GM23338 (cell line): ENCODE results near the gene CACNA2D1. TPM values are rescaled to one million over a fixed set of nuclear protein-coding genes. Genes with fewer than 3 reads are reported as not detected.

Experiments
- ATAC-seq: fragments of 200-7000 bp; cut with Tn5 transposase; 3 replicates; pipeline ENCODE4 v1.9.1; 2020
- DNase-seq: peaks from one replicate; pipeline ENCODE4 v3.0.0-alpha.2; 2015; ENCODE audit warnings: low spot score
- H2AFZ ChIP-seq: fragments of 200-600 bp; sonication (generic); 2 replicates; pipeline ENCODE4 v1.8.0; 2016; ENCODE audit warnings: antibody characterized with exemption, mild to moderate bottlenecking, moderate library complexity
- H3F3A ChIP-seq: fragments of 200-600 bp; sonication (generic); replicated peaks from 2 replicates; pipeline ENCODE4 v1.8.0; 2017; ENCODE audit warnings: antibody characterized with exemption, mixed run types, low read depth
- H3K27ac ChIP-seq: fragments of 200-600 bp; sonication (generic); 2 replicates; pipeline ENCODE4 v1.6.1; 2016; ENCODE audit warnings: low read depth
- H3K27me3 ChIP-seq: fragments of 200-600 bp; sonication (generic); 2 replicates; pipeline ENCODE4 v1.8.0; 2016; ENCODE audit warnings: mild to moderate bottlenecking, mixed run types, moderate library complexity; ENCODE audit not compliant: insufficient read depth
- H3K36me3 ChIP-seq: fragments of 200-600 bp; sonication (generic); 2 replicates; pipeline ENCODE4 v1.8.0; 2016; ENCODE audit warnings: mild to moderate bottlenecking; ENCODE audit not compliant: insufficient read depth
- H3K4me1 ChIP-seq: fragments of 200-600 bp; sonication (generic); 2 replicates; pipeline ENCODE4 v1.8.0; 2016; ENCODE audit warnings: mild to moderate bottlenecking, moderate library complexity; ENCODE audit not compliant: insufficient read depth
- H3K4me2 ChIP-seq: fragments of 200-600 bp; sonication (generic); 2 replicates; pipeline ENCODE4 v1.7.1; 2017; ENCODE audit warnings: mixed run types
- H3K4me3 ChIP-seq: fragments of 200-600 bp; sonication (generic); 2 replicates; pipeline ENCODE4 v1.6.1; 2016; ENCODE audit warnings: mixed run types
- H3K79me2 ChIP-seq: fragments of 200-600 bp; sonication (generic); replicated peaks from 2 replicates; pipeline ENCODE4 v1.8.0; 2017; ENCODE audit warnings: mild to moderate bottlenecking; ENCODE audit not compliant: insufficient read depth
- H3K9me2 ChIP-seq: fragments of 200-600 bp; sonication (generic); 2 replicates; pipeline ENCODE4 v1.8.0; 2017; ENCODE audit not compliant: insufficient read depth
- H4K20me1 ChIP-seq: fragments of 200-600 bp; sonication (generic); replicated peaks from 2 replicates; pipeline ENCODE4 v1.8.0; 2017; ENCODE audit warnings: mild to moderate bottlenecking; ENCODE audit not compliant: insufficient read depth
- H3K27ac Mint-ChIP-seq: 2 replicates; pipeline ENCODE4 v1.8.0; 2020; ENCODE audit warnings: inconsistent platforms, mild to moderate bottlenecking, moderate library complexity, mixed read lengths
- H3K27me3 Mint-ChIP-seq: 3 replicates; pipeline ENCODE4 v1.8.0; 2022; ENCODE audit warnings: low read depth, mild to moderate bottlenecking, moderate library complexity, mixed read lengths, inconsistent platforms; ENCODE audit not compliant: insufficient read depth, poor library complexity
- H3K36me3 Mint-ChIP-seq: 3 replicates; pipeline ENCODE4 v1.8.0; 2021; ENCODE audit warnings: low read depth, mild to moderate bottlenecking, inconsistent platforms, moderate library complexity, mixed read lengths
- H3K4me1 Mint-ChIP-seq: 3 replicates; pipeline ENCODE4 v1.8.0; 2020; ENCODE audit warnings: mild to moderate bottlenecking, inconsistent platforms, mixed read lengths
- H3K4me3 Mint-ChIP-seq: 3 replicates; pipeline ENCODE4 v1.8.0; 2021; ENCODE audit warnings: moderate library complexity, mild to moderate bottlenecking, inconsistent platforms, mixed read lengths
- H3K9me3 Mint-ChIP-seq: 3 replicates; pipeline ENCODE4 v1.8.0; 2020; ENCODE audit warnings: moderate library complexity, mild to moderate bottlenecking, inconsistent platforms, mixed read lengths
- CREB1 ChIP-seq: fragments of 250-450 bp; sonication (Bioruptor Pico); IDR thresholded peaks from 2 replicates; pipeline ENCODE4 v1.5.0; 2020; ENCODE audit warnings: low read depth, mild to moderate bottlenecking, moderate library complexity
- EZH2phosphoT487 ChIP-seq: fragments of 200-600 bp; sonication (generic); IDR thresholded peaks from one replicate; pipeline ENCODE4 v1.8.1; 2018; ENCODE audit warnings: antibody characterized with exemption; ENCODE audit not compliant: unreplicated experiment
- JUNB ChIP-seq: IDR thresholded peaks from one replicate; pipeline ENCODE4 v1.6.1; 2016; ENCODE audit warnings: antibody characterized with exemption; ENCODE audit not compliant: unreplicated experiment
- STAT1 ChIP-seq: IDR thresholded peaks from one replicate; pipeline ENCODE4 v1.6.1; 2016; ENCODE audit warnings: antibody characterized with exemption; ENCODE audit not compliant: unreplicated experiment
- polyA plus RNA-seq: library from polyadenylated mRNA; unstranded; fragments of >200 nt; fragmentation: Nextera tagmentation; extraction: Ambion mirVana; gene quantifications from 2 replicates; pipeline ENCODE4 v1.2.1, GENCODE V29; 2016
- total RNA-seq: library from RNA; depleted of rRNA; stranded (reverse); fragments of >200 nt; shearing (Covaris generic); gene quantifications from 2 replicates; pipeline ENCODE4 v1.2.3, GENCODE V29; 2014
- TF ChIP-seq, protein P1 (sequence below): fragments of 250-450 bp; sonication (Bioruptor Pico); IDR thresholded peaks from 2 replicates; pipeline ENCODE4 v1.5.0; 2020; ENCODE audit warnings: mild to moderate bottlenecking, moderate library complexity
- TF ChIP-seq, protein P2 (sequence below): IDR thresholded peaks from 2 replicates; pipeline ENCODE4 v1.6.1; 2016; ENCODE audit warnings: antibody characterized with exemption
- TF ChIP-seq, protein P3 (sequence below), 2 experiments: fragments of 200-600 bp in 1 of 2; sonication (generic) in 1 of 2; conservative IDR thresholded peaks; 2 replicates each; pipeline versions ENCODE4 v1.5.1 to v1.6.1; 2016 to 2017; ENCODE audit warnings: antibody characterized with exemption in 2 of 2, low read depth in 2 of 2, mild to moderate bottlenecking in 2 of 2, moderate library complexity in 1 of 2

Gene CACNA2D1
- total and polyA plus RNA-seq, 2 experiments from 2014 or later: 7.0 to 20.4 TPM

DNA sequence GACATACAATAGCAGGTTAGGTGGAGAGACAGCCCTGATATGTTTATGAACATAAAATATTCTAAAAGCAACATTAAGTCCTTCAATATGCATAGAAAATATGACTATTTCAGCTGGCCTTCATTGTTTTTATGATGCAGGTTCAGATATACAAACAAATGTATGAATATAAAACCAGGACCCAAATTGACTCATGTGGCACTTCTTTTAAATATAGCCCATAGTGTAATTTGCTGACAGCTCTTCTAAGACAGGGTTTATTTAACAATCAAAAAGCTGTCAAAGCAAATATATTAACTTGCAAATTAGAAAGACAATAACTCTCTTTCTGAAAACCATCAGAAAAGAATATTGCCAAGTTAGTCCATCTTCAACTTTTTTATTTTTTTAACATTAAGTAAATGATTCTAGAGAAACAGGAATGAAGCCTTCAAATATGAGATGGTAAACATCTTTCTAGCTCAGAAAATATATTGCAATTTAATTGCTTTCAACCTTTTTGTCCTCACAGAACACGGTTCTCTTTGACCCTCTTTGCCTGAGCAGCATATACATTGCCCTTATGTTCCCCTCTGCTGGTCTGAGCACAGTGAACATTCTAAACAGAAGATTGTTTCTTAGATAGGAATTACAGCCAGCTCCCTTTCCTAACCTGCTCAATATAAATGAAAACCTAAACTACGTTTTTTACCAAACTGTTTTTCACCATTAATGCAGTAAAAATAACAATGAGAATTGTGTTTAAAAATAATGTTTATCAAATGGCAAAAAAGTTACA, 82.8 kb downstream of the CACNA2D1 start (continued):
- TF ChIP-seq JUNB (no peak), STAT1 (no peak), EZH2phosphoT487 (no peak)
- TF ChIP-seq, protein P1, sequence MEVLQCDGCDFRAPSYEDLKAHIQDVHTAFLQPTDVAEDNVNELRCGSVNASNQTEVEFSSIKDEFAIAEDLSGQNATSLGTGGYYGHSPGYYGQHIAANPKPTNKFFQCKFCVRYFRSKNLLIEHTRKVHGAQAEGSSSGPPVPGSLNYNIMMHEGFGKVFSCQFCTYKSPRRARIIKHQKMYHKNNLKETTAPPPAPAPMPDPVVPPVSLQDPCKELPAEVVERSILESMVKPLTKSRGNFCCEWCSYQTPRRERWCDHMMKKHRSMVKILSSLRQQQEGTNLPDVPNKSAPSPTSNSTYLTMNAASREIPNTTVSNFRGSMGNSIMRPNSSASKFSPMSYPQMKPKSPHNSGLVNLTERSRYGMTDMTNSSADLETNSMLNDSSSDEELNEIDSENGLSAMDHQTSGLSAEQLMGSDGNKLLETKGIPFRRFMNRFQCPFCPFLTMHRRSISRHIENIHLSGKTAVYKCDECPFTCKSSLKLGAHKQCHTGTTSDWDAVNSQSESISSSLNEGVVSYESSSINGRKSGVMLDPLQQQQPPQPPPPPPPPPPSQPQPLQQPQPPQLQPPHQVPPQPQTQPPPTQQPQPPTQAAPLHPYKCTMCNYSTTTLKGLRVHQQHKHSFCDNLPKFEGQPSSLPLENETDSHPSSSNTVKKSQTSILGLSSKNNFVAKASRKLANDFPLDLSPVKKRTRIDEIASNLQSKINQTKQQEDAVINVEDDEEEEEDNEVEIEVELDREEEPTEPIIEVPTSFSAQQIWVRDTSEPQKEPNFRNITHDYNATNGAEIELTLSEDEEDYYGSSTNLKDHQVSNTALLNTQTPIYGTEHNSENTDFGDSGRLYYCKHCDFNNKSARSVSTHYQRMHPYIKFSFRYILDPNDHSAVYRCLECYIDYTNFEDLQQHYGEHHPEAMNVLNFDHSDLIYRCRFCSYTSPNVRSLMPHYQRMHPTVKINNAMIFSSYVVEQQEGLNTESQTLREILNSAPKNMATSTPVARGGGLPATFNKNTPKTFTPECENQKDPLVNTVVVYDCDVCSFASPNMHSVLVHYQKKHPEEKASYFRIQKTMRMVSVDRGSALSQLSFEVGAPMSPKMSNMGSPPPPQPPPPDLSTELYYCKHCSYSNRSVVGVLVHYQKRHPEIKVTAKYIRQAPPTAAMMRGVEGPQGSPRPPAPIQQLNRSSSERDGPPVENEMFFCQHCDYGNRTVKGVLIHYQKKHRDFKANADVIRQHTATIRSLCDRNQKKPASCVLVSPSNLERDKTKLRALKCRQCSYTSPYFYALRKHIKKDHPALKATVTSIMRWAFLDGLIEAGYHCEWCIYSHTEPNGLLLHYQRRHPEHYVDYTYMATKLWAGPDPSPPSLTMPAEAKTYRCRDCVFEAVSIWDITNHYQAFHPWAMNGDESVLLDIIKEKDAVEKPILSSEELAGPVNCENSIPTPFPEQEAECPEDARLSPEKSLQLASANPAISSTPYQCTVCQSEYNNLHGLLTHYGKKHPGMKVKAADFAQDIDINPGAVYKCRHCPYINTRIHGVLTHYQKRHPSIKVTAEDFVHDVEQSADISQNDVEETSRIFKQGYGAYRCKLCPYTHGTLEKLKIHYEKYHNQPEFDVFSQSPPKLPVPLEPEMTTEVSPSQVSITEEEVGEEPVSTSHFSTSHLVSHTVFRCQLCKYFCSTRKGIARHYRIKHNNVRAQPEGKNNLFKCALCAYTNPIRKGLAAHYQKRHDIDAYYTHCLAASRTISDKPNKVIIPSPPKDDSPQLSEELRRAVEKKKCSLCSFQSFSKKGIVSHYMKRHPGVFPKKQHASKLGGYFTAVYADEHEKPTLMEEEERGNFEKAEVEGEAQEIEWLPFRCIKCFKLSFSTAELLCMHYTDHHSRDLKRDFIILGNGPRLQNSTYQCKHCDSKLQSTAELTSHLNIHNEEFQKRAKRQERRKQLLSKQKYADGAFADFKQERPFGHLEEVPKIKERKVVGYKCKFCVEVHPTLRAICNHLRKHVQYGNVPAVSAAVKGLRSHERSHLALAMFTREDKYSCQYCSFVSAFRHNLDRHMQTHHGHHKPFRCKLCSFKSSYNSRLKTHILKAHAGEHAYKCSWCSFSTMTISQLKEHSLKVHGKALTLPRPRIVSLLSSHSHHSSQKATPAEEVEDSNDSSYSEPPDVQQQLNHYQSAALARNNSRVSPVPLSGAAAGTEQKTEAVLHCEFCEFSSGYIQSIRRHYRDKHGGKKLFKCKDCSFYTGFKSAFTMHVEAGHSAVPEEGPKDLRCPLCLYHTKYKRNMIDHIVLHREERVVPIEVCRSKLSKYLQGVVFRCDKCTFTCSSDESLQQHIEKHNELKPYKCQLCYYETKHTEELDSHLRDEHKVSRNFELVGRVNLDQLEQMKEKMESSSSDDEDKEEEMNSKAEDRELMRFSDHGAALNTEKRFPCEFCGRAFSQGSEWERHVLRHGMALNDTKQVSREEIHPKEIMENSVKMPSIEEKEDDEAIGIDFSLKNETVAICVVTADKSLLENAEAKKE (CRISPR knock-in tag): no peak
- TF ChIP-seq, protein P2, sequence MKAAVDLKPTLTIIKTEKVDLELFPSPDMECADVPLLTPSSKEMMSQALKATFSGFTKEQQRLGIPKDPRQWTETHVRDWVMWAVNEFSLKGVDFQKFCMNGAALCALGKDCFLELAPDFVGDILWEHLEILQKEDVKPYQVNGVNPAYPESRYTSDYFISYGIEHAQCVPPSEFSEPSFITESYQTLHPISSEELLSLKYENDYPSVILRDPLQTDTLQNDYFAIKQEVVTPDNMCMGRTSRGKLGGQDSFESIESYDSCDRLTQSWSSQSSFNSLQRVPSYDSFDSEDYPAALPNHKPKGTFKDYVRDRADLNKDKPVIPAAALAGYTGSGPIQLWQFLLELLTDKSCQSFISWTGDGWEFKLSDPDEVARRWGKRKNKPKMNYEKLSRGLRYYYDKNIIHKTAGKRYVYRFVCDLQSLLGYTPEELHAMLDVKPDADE: no peak

DNA sequence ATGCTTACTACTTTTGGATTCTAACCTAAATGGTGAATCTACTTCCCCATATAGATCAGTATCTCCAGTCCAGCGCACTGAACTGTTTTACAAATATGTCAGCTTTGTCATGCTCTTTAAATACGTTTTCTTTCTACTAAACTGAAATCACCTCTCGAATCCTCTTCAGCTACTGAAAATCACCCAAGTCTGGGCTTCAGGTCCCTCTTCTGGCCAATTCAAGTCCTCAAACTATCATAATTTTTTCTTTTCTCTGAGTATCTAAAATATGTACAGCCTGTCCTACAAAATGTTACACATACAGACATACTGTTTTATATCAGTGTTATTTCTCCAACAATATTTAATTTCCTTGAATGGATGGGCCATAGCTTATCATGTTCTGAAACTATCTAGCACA, 84.2 kb downstream of the CACNA2D1 start:
- Histone ChIP-seq H3K4me3 (no peak overlapping the region), H3K27ac (no peak overlapping the region), H3K36me3 (no peaks in the 10 kb centered on the region), H4K20me1 (no peaks in the 10 kb centered on the region), H3K27me3 (no peaks in the 10 kb centered on the region), H2AFZ (no peak overlapping the region), H3K4me2 (no peak overlapping the region), H3F3A (no peaks in the 10 kb centered on the region), H3K9me2 (no peaks in the 10 kb centered on the region), H3K4me1 (peaks cover 5% of the 10 kb centered on the region; the same call in 1 of the 2 replicates), H3K79me2 (no peaks in the 10 kb centered on the region)
- H3K36me3 Mint-ChIP-seq: no peaks in the 10 kb centered on the region
- H3K27ac Mint-ChIP-seq: no peak overlapping the region
- ATAC-seq (no peak), DNase-seq (no peak)
- peaks cover 2% of the 10 kb centered on the region for H3K27me3 Mint-ChIP-seq
- H3K4me3 Mint-ChIP-seq: no peak overlapping the region
- TF ChIP-seq CREB1 (CRISPR knock-in tag): no peak
- TF ChIP-seq, protein P3, sequence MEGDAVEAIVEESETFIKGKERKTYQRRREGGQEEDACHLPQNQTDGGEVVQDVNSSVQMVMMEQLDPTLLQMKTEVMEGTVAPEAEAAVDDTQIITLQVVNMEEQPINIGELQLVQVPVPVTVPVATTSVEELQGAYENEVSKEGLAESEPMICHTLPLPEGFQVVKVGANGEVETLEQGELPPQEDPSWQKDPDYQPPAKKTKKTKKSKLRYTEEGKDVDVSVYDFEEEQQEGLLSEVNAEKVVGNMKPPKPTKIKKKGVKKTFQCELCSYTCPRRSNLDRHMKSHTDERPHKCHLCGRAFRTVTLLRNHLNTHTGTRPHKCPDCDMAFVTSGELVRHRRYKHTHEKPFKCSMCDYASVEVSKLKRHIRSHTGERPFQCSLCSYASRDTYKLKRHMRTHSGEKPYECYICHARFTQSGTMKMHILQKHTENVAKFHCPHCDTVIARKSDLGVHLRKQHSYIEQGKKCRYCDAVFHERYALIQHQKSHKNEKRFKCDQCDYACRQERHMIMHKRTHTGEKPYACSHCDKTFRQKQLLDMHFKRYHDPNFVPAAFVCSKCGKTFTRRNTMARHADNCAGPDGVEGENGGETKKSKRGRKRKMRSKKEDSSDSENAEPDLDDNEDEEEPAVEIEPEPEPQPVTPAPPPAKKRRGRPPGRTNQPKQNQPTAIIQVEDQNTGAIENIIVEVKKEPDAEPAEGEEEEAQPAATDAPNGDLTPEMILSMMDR (conservative IDR thresholded peaks at IDR 0.05; ENCODE audit: low read depth in 2 of 2): peak; percentile 20 to 34; a peak in 2 of 4 replicates
- no peaks in the 10 kb centered on the region for H3K9me3 Mint-ChIP-seq
- H3K4me1 Mint-ChIP-seq: peaks cover 23% of the 10 kb centered on the region
